Prostate gland (tissue), 2 donors: ENCODE measurements around the gene TAOK1. TPM values are rescaled to one million over a fixed set of nuclear protein-coding genes. Genes with fewer than 3 reads are reported as not detected.

Experiments
- DNase-seq: peaks from one replicate; pipeline ENCODE4 v3.0.0-alpha.2; 2019; ENCODE audit warnings: low spot score
- H3K27ac ChIP-seq, 2 donors: fragments of 200-600 bp; sonication (generic); 2 replicates each; pipeline ENCODE4 v1.5.1; 2017 to 2019
- H3K27me3 ChIP-seq: fragments of 200-600 bp; sonication (generic); replicated peaks from 2 replicates; pipeline ENCODE4 v1.5.1; 2019; ENCODE audit not compliant: insufficient read depth
- H3K36me3 ChIP-seq, 2 donors: fragments of 200-600 bp; sonication (generic); 1 replicate in 1 of 2; 2 replicates in 1 of 2; pipeline versions ENCODE4 v1.5.1 to v1.8.1; 2017 to 2019
- H3K4me1 ChIP-seq: fragments of 200-600 bp; sonication (generic); replicated peaks from 2 replicates; pipeline ENCODE4 v1.5.1; 2019
- H3K4me3 ChIP-seq, 2 donors: fragments of 200-600 bp; sonication (generic); 2 replicates each; pipeline ENCODE4 v1.5.1; 2017 to 2019
- H3K9me3 ChIP-seq: fragments of 200-600 bp; sonication (generic); 2 replicates; pipeline ENCODE4 v1.5.1; 2017
- CTCF ChIP-seq, 4 experiments: fragments of 200-600 bp in 2 of 4; fragments of 450-650 bp in 2 of 4; sonication (generic) in 2 of 4; IDR thresholded peaks; 1 replicate in 3 of 4; 2 replicates in 1 of 4; pipeline ENCODE4 v1.5.1; 2016 to 2019; ENCODE audit warnings: antibody characterized with exemption in 4 of 4, mild to moderate bottlenecking in 2 of 4, moderate library complexity in 2 of 4
- POLR2A ChIP-seq: fragments of 450-650 bp; IDR thresholded peaks from one replicate; pipeline ENCODE4 v1.6.1; 2016; ENCODE audit warnings: antibody characterized with exemption, mild to moderate bottlenecking
- POLR2AphosphoS5 ChIP-seq: sonication (generic); formaldehyde crosslinking; IDR thresholded peaks from one replicate; pipeline ENCODE4 v1.6.1; 2017; ENCODE audit warnings: antibody characterized with exemption
- WGBS: methylation state at CpG from one replicate; pipeline ENCODE4 v1.1.5; 2018; 5-methylcytosine and 5-hydroxymethylcytosine counted together
- intact Hi-C: fragments of 100-400 bp; cut with DNase I; formaldehyde crosslinking; loops from one replicate; pipeline ENCODE4 v1.14.2; 2022
- total RNA-seq, 2 donors: library from RNA; depleted of rRNA; stranded (reverse); fragments of >200 nt; gene quantifications; one replicate each; pipeline ENCODE4 v1.1.0, GENCODE V29; 2016

The TAOK1 gene
- total RNA-seq, 2 donors from 2014 or later: 27.4 to 80.5 TPM

DNA sequence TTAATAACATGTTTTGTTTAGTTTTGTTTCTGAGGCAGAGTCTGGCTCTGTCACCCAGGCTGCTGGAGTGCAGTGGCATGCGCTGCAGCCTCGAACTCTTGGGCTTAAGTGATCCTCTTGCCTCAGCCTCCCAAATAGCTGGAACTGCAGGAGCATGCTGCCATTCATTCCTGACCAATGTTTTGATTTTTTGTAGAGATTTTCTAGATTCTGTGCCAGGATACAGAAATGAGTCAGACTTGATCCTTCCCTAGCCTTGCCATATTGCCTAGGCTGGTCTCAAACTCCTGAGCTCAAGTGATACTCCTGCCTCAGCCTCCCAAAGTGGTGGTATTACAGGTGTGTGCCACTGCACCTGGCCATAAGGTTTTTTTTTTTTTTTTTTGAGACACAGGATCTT is 17.7 kb downstream of the TAOK1 start:
- intact Hi-C loops: no loop called here
- 91% methylated on average over 2 of the region's 2 CpGs for WGBS
- H3K27me3 ChIP-seq: no peaks in the 10 kb centered on the region
- H3K4me3 ChIP-seq: no peak overlapping the region
- H3K27ac ChIP-seq: no peak overlapping the region
- TF ChIP-seq POLR2A (no peak), POLR2AphosphoS5 (no peak), CTCF (IDR thresholded peaks at IDR 0.05) (no peak)
- H3K4me1 ChIP-seq: no peaks in the 10 kb centered on the region
- no peaks in the 10 kb centered on the region for H3K36me3 ChIP-seq
- H3K9me3 ChIP-seq: no peaks in the 10 kb centered on the region
- DNase-seq: no peak

DNA sequence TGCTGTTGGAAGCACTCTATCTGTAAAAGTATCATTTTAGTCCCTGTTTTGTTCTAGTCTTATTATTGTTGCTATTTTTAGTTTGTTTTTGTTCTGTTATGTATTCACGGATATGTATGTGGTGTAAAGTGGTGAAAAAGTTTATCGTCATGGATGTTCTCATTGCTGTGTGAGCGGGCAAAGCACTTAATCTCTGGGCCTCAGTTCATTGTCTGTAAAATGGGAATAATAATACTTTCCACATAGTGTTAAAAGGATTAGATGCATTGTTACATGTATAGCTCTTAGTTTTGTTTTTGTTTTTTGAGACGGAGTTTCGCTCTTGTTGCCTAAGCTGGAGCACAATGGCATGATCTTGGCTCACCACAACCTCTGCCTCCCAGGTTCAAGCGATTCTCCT is 19.8 kb downstream of the TAOK1 start:
- Histone ChIP-seq H3K4me3 (no peak overlapping the region), H3K9me3 (no peaks in the 10 kb centered on the region), H3K36me3 (no peaks in the 10 kb centered on the region), H3K4me1 (no peaks in the 10 kb centered on the region), H3K27me3 (no peaks in the 10 kb centered on the region), H3K27ac (no peak overlapping the region)
- WGBS: 91% methylated on average over 6 of the region's 6 CpGs
- intact Hi-C loops: no loop called here
- TF ChIP-seq POLR2A (no peak), POLR2AphosphoS5 (no peak), CTCF (IDR thresholded peaks at IDR 0.05) (no peak)
- DNase-seq: no peak

- H3K9me3 ChIP-seq: no peaks in the 10 kb centered on the region
- no peak overlapping the region for H3K4me3 ChIP-seq
- H3K27me3 ChIP-seq: no peaks in the 10 kb centered on the region
- H3K36me3 ChIP-seq: no peaks in the 10 kb centered on the region
- H3K27ac ChIP-seq: no peak overlapping the region
- TF ChIP-seq POLR2A (no peak), CTCF (IDR thresholded peaks at IDR 0.05) (no peak), POLR2AphosphoS5 (no peak)
- intact Hi-C loops: no loop called here
- WGBS: 70% methylated on average over 7 of the region's 7 CpGs
- no peak for DNase-seq
- H3K4me1 ChIP-seq: no peaks in the 10 kb centered on the region
Measured at GRCh38 chr17:29412780-29413565, 22.8 kb downstream of the TAOK1 start.

DNA sequence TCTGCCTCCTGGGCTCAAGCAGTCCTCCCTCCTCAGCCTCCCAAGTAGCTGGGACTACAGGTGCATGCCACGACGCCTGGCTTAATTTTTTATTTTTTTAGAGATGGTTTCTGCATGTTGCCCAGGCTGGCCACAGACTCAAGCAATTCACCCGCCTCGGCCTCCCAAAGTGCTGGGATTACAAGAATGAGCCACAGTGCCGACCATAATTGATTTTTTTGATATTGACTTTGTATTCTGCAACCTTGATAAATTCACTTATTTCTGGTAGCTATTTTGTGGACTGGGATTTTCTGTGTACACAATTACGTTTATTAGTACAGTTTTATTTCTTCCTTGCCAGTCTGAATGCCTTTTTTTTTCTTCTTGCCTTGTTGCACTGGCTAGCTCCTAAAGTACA is 30.0 kb downstream of the TAOK1 start:
- WGBS: 78% methylated on average over 6 of the region's 6 CpGs
- intact Hi-C loops: no loop called here
- DNase-seq: no peak
- Histone ChIP-seq H3K4me3 (no peak overlapping the region), H3K27me3 (no peaks in the 10 kb centered on the region), H3K36me3 (no peaks in the 10 kb centered on the region), H3K27ac (no peak overlapping the region), H3K4me1 (no peaks in the 10 kb centered on the region), H3K9me3 (no peaks in the 10 kb centered on the region)
- TF ChIP-seq CTCF (IDR thresholded peaks at IDR 0.05): no peak
- no peak for TF ChIP-seq POLR2AphosphoS5
- no peak for TF ChIP-seq POLR2A

- no peak for TF ChIP-seq POLR2AphosphoS5
- TF ChIP-seq POLR2A: no peak
- no peak for TF ChIP-seq CTCF (IDR thresholded peaks at IDR 0.05)
- Histone ChIP-seq H3K36me3 (no peaks in the 10 kb centered on the region), H3K4me3 (no peak overlapping the region), H3K27me3 (no peaks in the 10 kb centered on the region), H3K9me3 (no peaks in the 10 kb centered on the region), H3K27ac (no peak overlapping the region), H3K4me1 (no peaks in the 10 kb centered on the region)
- 88% methylated on average over 4 of the region's 4 CpGs for WGBS
- DNase-seq: no peak
- intact Hi-C loops: no loop called here
Measured at GRCh38 chr17:29430275-29430674, 40.1 kb downstream of the TAOK1 start.
